KMS-11 (cell line): ENCODE results near the gene GPC2.

Experiments used
- H2AFZ ChIP-seq: fragments of 200-600 bp; sonication (generic); 2 replicates; pipeline ENCODE4 v1.6.1; 2016; ENCODE audit warnings: antibody characterized with exemption, mixed run types, low read depth
- H3K27ac ChIP-seq: fragments of 200-600 bp; sonication (generic); 2 replicates; pipeline ENCODE4 v1.6.1; 2016; ENCODE audit warnings: mild to moderate bottlenecking, mixed run types
- H3K27me3 ChIP-seq: fragments of 200-600 bp; sonication (generic); 2 replicates; pipeline ENCODE4 v1.6.1; 2017; ENCODE audit warnings: mild to moderate bottlenecking, low read depth, mixed run types, moderate library complexity; ENCODE audit not compliant: insufficient read depth
- H3K36me3 ChIP-seq: fragments of 200-600 bp; sonication (generic); 2 replicates; pipeline ENCODE4 v1.6.1; 2017; ENCODE audit warnings: mild to moderate bottlenecking, mixed run types; ENCODE audit not compliant: insufficient read depth
- H3K4me1 ChIP-seq: fragments of 200-600 bp; sonication (generic); 2 replicates; pipeline ENCODE4 v1.6.1; 2016; ENCODE audit warnings: mild to moderate bottlenecking, low read depth, mixed run types; ENCODE audit not compliant: poor library complexity, severe bottlenecking
- H3K4me2 ChIP-seq: fragments of 200-600 bp; sonication (generic); 2 replicates; pipeline ENCODE4 v1.7.0; 2016; ENCODE audit warnings: mild to moderate bottlenecking, mixed run types
- H3K4me3 ChIP-seq: fragments of 200-600 bp; sonication (generic); IDR thresholded peaks from 2 replicates; pipeline ENCODE4 v1.6.1; 2017; ENCODE audit warnings: low read depth, low read length, mixed read lengths; ENCODE audit not compliant: insufficient read depth
- H3K79me2 ChIP-seq: fragments of 200-600 bp; sonication (generic); 2 replicates; pipeline ENCODE4 v1.6.1; 2016; ENCODE audit warnings: low read depth, mixed run types; ENCODE audit not compliant: insufficient read depth
- H3K9ac ChIP-seq: fragments of 200-600 bp; sonication (generic); 2 replicates; pipeline ENCODE4 v1.6.1; 2016; ENCODE audit warnings: mild to moderate bottlenecking, mixed run types
- H4K20me1 ChIP-seq: fragments of 200-600 bp; sonication (generic); 2 replicates; pipeline ENCODE4 v1.6.1; 2016; ENCODE audit warnings: mild to moderate bottlenecking, mixed run types; ENCODE audit not compliant: insufficient read depth
- TF ChIP-seq, protein P1 (sequence below): fragments of 200-600 bp; sonication (generic); conservative IDR thresholded peaks from 2 replicates; pipeline ENCODE4 v1.6.1; 2017; ENCODE audit warnings: low read depth, mild to moderate bottlenecking, antibody characterized with exemption, low read length, moderate library complexity, mixed read lengths

GPC2 gene

DNA sequence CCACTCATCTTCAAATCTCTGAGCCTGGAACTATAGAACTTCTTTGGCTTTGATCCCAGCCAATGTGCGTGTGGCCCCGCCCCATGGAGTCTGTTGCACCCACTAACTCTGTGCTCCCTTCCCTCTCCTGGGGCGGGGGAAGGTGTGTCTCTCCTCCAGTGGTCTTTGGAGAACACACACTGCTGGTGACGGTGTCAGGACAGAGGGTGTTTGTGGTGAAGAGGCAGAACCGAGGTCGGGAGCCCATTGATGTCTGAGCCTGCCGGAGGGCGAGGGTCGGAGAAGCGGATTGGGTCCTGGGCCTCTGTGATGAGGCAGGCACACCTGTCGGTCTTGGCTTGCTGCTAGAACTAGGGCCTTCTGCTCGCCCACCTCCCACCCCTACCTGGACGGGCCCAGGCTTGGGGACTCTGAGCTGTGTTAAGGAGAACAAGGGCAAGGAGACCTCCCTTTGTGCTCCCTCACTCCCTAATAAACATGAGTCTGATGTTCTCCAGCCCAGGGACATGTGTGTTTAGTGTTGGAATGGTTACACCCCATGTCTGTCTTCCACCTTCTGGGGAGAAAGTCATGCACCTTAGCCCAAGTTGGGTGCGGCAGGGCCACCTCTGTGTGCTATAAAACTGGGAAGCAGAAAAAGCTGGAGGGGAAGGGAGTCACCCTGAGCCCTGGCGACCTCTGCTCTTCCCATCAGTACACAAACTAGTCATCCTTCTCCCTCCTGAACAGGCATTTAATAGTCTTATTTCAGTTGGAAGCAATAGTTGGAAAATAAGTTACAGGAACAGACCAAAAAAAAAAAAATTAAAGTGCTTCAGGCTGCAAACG lies 23.3 kb downstream of the GPC2 start:
- Histone ChIP-seq H2AFZ (no peak overlapping the region), H3K36me3 (no peaks in the 10 kb centered on the region; the same call in 1 of the 2 replicates), H3K27ac (no peak overlapping the region), H3K4me1 (peaks cover 24% of the 10 kb centered on the region), H4K20me1 (no peaks in the 10 kb centered on the region), H3K4me2 (no peak overlapping the region), H3K4me3 (no peak overlapping the region), H3K9ac (no peak overlapping the region), H3K79me2 (no peaks in the 10 kb centered on the region; the same call in 1 of the 2 replicates), H3K27me3 (no peaks in the 10 kb centered on the region)
- TF ChIP-seq, protein P1, sequence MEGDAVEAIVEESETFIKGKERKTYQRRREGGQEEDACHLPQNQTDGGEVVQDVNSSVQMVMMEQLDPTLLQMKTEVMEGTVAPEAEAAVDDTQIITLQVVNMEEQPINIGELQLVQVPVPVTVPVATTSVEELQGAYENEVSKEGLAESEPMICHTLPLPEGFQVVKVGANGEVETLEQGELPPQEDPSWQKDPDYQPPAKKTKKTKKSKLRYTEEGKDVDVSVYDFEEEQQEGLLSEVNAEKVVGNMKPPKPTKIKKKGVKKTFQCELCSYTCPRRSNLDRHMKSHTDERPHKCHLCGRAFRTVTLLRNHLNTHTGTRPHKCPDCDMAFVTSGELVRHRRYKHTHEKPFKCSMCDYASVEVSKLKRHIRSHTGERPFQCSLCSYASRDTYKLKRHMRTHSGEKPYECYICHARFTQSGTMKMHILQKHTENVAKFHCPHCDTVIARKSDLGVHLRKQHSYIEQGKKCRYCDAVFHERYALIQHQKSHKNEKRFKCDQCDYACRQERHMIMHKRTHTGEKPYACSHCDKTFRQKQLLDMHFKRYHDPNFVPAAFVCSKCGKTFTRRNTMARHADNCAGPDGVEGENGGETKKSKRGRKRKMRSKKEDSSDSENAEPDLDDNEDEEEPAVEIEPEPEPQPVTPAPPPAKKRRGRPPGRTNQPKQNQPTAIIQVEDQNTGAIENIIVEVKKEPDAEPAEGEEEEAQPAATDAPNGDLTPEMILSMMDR: no peak

DNA sequence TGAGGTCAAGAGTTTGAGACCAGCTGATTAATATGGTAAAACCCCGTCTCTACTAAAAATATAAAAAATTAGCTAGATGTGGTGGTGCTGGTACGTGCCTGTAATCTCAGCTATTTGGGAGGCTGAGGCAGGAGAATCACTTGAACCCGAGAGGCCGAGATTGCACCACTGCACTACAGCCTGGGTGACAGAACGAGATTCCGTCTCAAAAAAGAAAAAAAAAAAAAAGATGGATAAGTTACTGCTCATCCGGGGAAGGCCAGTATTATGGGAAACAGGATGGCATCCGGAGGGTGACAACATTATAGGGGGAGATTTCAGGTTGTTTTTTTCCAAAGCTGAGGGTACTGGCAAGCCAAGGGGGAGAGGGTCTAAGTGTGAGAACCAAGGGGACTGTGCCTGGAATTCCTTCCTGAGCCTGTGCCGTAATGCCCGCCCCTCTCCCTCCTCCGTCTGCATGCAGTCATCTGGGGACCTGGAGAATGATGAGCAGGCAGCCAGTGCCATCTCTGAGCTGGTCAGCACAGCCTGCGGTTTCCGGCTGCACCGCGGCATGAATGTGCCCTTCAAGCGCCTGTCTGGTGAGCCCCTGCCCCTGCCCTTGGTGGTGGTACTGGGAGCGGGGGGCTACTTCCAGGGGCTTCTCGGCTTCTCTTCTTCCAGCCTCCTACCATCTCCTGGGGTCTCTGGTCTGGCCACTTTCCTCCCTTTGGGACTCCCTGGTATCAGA lies 24.1 kb downstream of the GPC2 start:
- Histone ChIP-seq H3K4me3 (no peak overlapping the region), H4K20me1 (no peaks in the 10 kb centered on the region), H3K27me3 (no peaks in the 10 kb centered on the region), H3K79me2 (no peaks in the 10 kb centered on the region; the same call in 1 of the 2 replicates), H3K36me3 (no peaks in the 10 kb centered on the region; the same call in 1 of the 2 replicates), H2AFZ (no peak overlapping the region), H3K4me2 (no peak overlapping the region), H3K4me1 (peaks cover 25% of the 10 kb centered on the region), H3K9ac (no peak overlapping the region), H3K27ac (no peak overlapping the region)
- TF ChIP-seq, protein P1: no peak

DNA sequence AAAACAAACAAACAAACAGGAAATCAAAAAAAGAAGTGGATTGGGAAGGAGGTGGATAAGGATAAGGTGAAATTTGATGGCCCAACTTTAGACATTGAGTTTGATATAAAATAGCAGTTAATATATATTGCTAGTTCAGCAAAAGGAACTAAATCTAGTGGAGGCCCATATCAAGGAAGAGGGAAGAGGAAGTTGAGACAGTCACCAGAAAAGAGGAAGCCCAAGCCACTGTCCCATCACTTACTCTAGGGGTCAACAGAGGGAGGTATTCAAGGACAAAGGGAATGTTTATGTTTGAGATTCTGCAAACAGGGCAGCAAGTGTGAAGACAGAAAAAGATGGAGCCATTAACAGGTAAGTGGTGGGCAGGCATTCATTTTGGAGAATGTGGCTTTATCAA lies 24.8 kb downstream of the GPC2 start:
- Histone ChIP-seq H4K20me1 (no peaks in the 10 kb centered on the region), H3K4me1 (peaks cover 23% of the 10 kb centered on the region), H3K27me3 (no peaks in the 10 kb centered on the region), H2AFZ (no peak overlapping the region), H3K27ac (no peak overlapping the region), H3K4me2 (no peak overlapping the region), H3K4me3 (no peak overlapping the region), H3K9ac (no peak overlapping the region), H3K36me3 (no peaks in the 10 kb centered on the region; the same call in 1 of the 2 replicates), H3K79me2 (no peaks in the 10 kb centered on the region; the same call in 1 of the 2 replicates)
- TF ChIP-seq, protein P1: no peak

DNA sequence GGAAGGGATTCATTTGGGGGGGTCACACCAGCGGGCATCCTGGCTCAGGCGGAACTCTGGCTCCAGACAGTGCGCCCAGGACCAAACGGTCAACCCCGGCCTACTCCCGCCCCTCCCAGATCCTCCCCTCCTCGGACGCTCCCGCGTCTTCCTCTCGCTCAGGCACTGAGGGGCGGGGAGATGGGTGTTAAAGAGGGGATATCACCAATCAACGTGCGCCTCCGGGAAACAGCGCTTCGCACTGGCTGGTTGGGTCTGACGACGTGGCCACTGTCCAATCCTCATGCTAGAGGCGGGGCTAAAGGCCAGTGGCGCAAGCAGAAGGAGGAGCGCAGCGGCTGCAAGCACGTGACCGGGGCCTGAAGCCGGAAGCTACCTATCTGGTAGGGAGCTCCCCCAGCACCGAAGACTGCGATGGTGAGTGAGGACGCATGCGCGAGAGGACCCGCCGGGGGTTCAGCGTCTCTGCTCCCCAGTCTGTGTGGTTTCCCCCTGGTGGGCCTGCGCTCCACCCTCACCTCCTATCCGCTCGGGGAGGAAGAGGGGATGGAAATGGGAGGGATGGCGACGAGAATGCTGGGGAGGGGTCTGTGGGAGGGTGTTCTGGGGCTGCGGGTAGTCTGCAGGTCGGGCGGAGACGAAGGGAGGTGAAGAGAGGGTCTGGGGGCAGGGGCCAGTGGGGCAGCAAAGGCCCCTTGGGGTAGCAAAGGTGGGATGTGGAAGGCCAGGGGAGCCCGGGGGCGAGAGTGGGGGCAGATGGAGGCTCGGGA lies 28.4 kb downstream of the GPC2 start, which contains the start of gene LAMTOR4:
Gene LAMTOR4 (plus strand): TSS at position 360 of the 770 bp plus-strand sequence. CDS start 55 bp downstream, at position 415.
- no peaks in the 10 kb centered on the region for H3K36me3 ChIP-seq
- H3K27ac ChIP-seq: peak within 1 kb of the TSS; percentile 34; the same call in 1 of the 2 replicates
- H2AFZ ChIP-seq: peak within 1 kb of the TSS; percentile 87
- peak within 1 kb of the TSS; percentile 62 for H3K9ac ChIP-seq
- peak within 1 kb of the TSS; percentile 51 for H3K4me3 ChIP-seq
- TF ChIP-seq, protein P1: no peak
- H3K27me3 ChIP-seq: no peaks in the 10 kb centered on the region
- peaks cover 15% of the 10 kb centered on the region for H3K4me1 ChIP-seq
- peak within 1 kb of the TSS; percentile 69 for H3K4me2 ChIP-seq
- H3K79me2 ChIP-seq: no peaks in the 10 kb centered on the region; the same call in 1 of the 2 replicates
- no peaks in the 10 kb centered on the region for H4K20me1 ChIP-seq
